C4-2B (cell line): ENCODE measurements around the gene NSD2.

Experiments used
- ZFX ChIP-seq: fragments of 450-650 bp; IDR thresholded peaks from 2 replicates; pipeline ENCODE4 v1.6.1; 2017
- TF ChIP-seq, protein P1 (sequence below): fragments of 450-650 bp; conservative IDR thresholded peaks from 2 replicates; pipeline ENCODE4 v1.5.1; 2017; ENCODE audit warnings: mild to moderate bottlenecking

DNA sequence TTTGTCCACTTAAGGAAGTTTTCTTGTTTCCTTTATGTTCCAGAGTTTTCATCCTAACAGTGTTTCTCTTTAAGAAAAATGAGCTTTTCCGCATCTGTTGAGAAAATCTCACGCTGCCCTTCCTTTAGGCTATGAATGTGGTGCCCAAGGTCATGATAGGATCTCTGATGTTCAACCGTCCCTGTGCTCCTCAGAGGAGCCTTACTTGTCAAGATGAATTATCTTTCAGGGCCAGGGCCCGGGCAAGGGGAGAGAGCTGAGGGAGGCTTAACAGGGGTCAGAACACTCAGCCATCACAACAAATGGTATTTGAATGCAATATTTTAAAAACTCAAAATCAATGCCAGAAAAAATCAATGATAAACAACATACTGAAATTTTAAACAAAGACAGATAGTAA is 143.8 kb downstream of the NSD2 start:
- TF ChIP-seq, protein P1, sequence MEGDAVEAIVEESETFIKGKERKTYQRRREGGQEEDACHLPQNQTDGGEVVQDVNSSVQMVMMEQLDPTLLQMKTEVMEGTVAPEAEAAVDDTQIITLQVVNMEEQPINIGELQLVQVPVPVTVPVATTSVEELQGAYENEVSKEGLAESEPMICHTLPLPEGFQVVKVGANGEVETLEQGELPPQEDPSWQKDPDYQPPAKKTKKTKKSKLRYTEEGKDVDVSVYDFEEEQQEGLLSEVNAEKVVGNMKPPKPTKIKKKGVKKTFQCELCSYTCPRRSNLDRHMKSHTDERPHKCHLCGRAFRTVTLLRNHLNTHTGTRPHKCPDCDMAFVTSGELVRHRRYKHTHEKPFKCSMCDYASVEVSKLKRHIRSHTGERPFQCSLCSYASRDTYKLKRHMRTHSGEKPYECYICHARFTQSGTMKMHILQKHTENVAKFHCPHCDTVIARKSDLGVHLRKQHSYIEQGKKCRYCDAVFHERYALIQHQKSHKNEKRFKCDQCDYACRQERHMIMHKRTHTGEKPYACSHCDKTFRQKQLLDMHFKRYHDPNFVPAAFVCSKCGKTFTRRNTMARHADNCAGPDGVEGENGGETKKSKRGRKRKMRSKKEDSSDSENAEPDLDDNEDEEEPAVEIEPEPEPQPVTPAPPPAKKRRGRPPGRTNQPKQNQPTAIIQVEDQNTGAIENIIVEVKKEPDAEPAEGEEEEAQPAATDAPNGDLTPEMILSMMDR = no peak
- no peak for TF ChIP-seq ZFX
